ENCODE results near the gene OR2L5. TPM values are rescaled to one million over a fixed set of nuclear protein-coding genes. Genes with fewer than 3 reads are reported as not detected.

Gene OR2L5
- total RNA-seq, 3 donors from 2014 or later = 0.44 to 0.66 TPM; not detected in 1

DNA sequence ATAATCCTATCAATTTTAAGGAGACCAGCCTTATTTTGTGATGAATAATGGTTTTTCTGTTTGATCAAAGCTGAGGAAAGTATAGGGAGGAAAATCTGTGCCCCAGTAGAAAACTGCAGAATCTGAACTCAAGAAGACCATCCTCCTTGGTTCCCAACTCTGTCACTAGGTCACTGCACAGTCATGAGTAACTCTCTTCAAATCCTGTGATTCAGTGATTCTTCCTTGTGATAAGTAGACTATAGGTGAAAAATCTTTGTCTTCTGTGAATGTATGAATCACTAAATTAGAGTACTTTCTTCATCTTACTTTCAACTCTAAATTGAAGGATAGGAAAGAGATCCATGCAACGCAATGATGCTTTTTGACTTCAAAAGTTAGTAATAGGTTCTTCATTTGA is 13.3 kb upstream of the OR2L5 start:
- Histone ChIP-seq H3K27me3 (no peaks in the 10 kb centered on the region), H3K4me3 (no peak overlapping the region), H3K9me3 (no peaks in the 10 kb centered on the region), H3K4me1 (no peaks in the 10 kb centered on the region), H3K36me3 (no peaks in the 10 kb centered on the region), H3K27ac (no peak overlapping the region)
- TF ChIP-seq POLR2A (IDR thresholded peaks at IDR 0.05) = no peak
- no peak for TF ChIP-seq POLR2AphosphoS5 (IDR thresholded peaks at IDR 0.05)
- TF ChIP-seq, protein P1, sequence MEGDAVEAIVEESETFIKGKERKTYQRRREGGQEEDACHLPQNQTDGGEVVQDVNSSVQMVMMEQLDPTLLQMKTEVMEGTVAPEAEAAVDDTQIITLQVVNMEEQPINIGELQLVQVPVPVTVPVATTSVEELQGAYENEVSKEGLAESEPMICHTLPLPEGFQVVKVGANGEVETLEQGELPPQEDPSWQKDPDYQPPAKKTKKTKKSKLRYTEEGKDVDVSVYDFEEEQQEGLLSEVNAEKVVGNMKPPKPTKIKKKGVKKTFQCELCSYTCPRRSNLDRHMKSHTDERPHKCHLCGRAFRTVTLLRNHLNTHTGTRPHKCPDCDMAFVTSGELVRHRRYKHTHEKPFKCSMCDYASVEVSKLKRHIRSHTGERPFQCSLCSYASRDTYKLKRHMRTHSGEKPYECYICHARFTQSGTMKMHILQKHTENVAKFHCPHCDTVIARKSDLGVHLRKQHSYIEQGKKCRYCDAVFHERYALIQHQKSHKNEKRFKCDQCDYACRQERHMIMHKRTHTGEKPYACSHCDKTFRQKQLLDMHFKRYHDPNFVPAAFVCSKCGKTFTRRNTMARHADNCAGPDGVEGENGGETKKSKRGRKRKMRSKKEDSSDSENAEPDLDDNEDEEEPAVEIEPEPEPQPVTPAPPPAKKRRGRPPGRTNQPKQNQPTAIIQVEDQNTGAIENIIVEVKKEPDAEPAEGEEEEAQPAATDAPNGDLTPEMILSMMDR (IDR thresholded peaks at IDR 0.05) = no peak
- no peak for DNase-seq (ENCODE audit: low spot score in 2 of 2)
- intact Hi-C loops (cut with DNase I; ENCODE audit: low total_unique reads) = no loop called here

DNA sequence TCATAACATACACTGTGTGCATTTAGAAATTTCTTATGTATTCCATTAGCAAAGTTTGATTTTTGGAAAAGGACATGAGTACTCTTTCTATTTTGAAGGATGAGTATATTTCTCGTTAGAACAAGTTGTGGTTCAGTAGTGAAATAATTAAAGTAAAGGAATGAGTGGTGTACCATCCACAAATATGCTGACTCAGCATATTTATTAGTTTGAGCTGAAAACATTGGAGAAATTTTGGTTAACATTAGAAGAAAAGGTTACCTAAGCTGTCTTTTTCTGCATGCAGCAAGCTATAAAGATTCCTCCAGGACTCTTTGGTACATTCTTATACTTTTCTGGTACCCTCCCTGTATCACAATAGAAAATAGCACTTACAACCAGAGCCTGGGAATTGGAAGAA is 5.7 kb upstream of the OR2L5 start:
- H3K4me1 ChIP-seq = no peaks in the 10 kb centered on the region
- TF ChIP-seq, protein P1 (IDR thresholded peaks at IDR 0.05) = no peak
- TF ChIP-seq POLR2A (IDR thresholded peaks at IDR 0.05) (no peak), POLR2AphosphoS5 (IDR thresholded peaks at IDR 0.05) (no peak)
- no peaks in the 10 kb centered on the region for H3K27me3 ChIP-seq
- intact Hi-C loops (cut with DNase I; ENCODE audit: low total_unique reads) = no loop called here
- no peaks in the 10 kb centered on the region for H3K36me3 ChIP-seq
- DNase-seq (ENCODE audit: low spot score in 2 of 2) = no peak
- H3K4me3 ChIP-seq = no peak overlapping the region
- H3K9me3 ChIP-seq = peaks cover 6 to 45% of the 10 kb centered on the region in 2 donors
- no peak overlapping the region for H3K27ac ChIP-seq

DNA sequence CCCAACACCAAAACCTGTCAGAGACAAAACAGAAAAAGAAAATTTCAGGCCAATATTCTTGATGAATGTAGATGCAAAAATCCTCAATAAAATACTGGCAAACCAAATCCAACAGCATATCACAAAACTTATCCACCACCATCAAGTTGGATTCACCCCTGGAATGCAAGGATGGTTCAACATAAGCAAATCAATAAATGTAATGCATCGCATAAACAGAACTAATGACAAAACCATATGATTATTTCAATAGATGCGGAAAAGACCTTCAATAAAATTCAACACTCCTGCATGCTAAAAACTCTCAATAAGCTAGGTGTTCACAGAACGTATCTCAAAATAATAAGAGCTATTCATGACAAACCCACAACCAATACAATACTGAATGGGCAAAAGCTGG is 3.8 kb upstream of the OR2L5 start:
- intact Hi-C loops (cut with DNase I; ENCODE audit: low total_unique reads) = no loop called here
- TF ChIP-seq POLR2A (IDR thresholded peaks at IDR 0.05) = no peak
- TF ChIP-seq POLR2AphosphoS5 (IDR thresholded peaks at IDR 0.05) = no peak
- TF ChIP-seq, protein P1 (IDR thresholded peaks at IDR 0.05) = no peak
- DNase-seq (ENCODE audit: low spot score in 2 of 2) = no peak

DNA sequence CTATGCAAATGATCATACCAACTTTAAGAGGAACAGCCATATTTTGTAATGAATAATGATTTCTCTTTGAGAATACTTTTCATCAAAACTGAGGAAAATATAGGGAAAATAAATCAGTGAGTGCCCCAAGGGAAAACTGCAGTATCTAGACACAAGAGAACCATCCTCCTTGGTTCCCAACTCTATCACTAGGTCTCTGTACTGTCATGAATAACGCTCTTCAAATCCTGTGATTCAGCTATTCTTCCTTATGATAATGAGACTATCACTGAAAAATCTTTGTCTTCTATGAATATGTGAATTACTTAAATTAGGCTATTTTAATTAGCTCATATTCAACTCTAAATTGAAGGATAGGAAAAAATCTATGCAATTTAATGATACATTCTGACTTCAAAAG is 2.3 kb downstream of the OR2L5 start:
- Histone ChIP-seq H3K4me3 (no peak overlapping the region), H3K9me3 (peaks cover 0 to 7% of the 10 kb centered on the region in 2 donors), H3K27ac (no peak overlapping the region), H3K36me3 (no peaks in the 10 kb centered on the region), H3K4me1 (no peaks in the 10 kb centered on the region), H3K27me3 (no peaks in the 10 kb centered on the region)
- intact Hi-C loops (cut with DNase I; ENCODE audit: low total_unique reads) = no loop called here
- no peak for DNase-seq (ENCODE audit: low spot score in 2 of 2)
- no peak for TF ChIP-seq POLR2A (IDR thresholded peaks at IDR 0.05)
- TF ChIP-seq POLR2AphosphoS5 (IDR thresholded peaks at IDR 0.05) = no peak
- TF ChIP-seq, protein P1 (IDR thresholded peaks at IDR 0.05) = no peak

More for the DNA sequence above, 3.8 kb upstream of the OR2L5 start:
- no peaks in the 10 kb centered on the region for H3K4me1 ChIP-seq
- H3K36me3 ChIP-seq = no peaks in the 10 kb centered on the region
- no peak overlapping the region for H3K27ac ChIP-seq
- peaks cover 6 to 45% of the 10 kb centered on the region in 2 donors for H3K9me3 ChIP-seq
- H3K4me3 ChIP-seq = no peak overlapping the region
- H3K27me3 ChIP-seq = no peaks in the 10 kb centered on the region

DNA sequence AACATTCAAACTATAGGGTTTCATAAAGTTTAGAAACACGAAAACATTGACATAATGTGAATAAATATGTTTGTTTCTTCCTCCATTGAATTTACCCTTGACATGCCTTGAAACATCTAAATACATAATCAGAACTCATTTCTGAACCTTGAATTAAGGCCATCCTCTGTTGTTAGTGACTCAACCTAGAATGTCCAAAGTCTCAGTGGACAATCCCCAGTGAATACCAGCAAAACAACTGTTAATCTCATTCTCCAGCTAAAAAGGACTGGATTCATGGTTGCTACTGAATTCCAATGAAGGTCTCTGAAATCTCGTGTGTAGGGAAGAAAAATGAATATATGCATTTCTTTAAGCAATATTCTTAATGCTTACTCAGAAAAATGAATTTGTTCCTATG is 16.3 kb downstream of the OR2L5 start, which contains the start of gene OR2L2:
Gene OR2L2 (plus strand): TSS at position 301 of the 400 bp plus-strand sequence. CDS start 8,198 bp downstream, outside the sequence.
- no peak for DNase-seq (ENCODE audit: low spot score in 2 of 2)
- intact Hi-C loops (cut with DNase I; ENCODE audit: low total_unique reads) = no loop called here
- H3K4me3 ChIP-seq = no peak within 1 kb of the TSS
- no peak within 1 kb of the TSS for H3K27ac ChIP-seq
- peaks cover 16 to 29% of the 10 kb centered on the region in 2 donors for H3K9me3 ChIP-seq
- no peak for TF ChIP-seq POLR2AphosphoS5 (IDR thresholded peaks at IDR 0.05)
- TF ChIP-seq, protein P1 (IDR thresholded peaks at IDR 0.05) = no peak
- no peak for TF ChIP-seq POLR2A (IDR thresholded peaks at IDR 0.05)
- no peaks in the 10 kb centered on the region for H3K4me1 ChIP-seq
- H3K27me3 ChIP-seq = no peaks in the 10 kb centered on the region
- no peaks in the 10 kb centered on the region for H3K36me3 ChIP-seq
